Neural cell (in vitro differentiated cells): ENCODE measurements around the gene RYR1. TPM values are rescaled to one million over a fixed set of nuclear protein-coding genes. Genes with fewer than 3 reads are reported as not detected.

ENCODE experiments used
- H2AFZ ChIP-seq: fragments of 200-600, 300-800 bp; sonication (generic), shearing (Covaris generic); 2 replicates; pipeline ENCODE4 v1.6.0; 2014; ENCODE audit warnings: low read depth, mild to moderate bottlenecking, antibody characterized with exemption, low read length, moderate library complexity
- H3F3A ChIP-seq: fragments of 200-600 bp; shearing (Covaris generic); 2 replicates; pipeline ENCODE4 v1.6.1; 2016; ENCODE audit warnings: mild to moderate bottlenecking, moderate library complexity, mixed read lengths, antibody characterized with exemption, low read length; ENCODE audit not compliant: insufficient read depth, poor library complexity, severe bottlenecking
- H3K27ac ChIP-seq: fragments of 200-600, 300-800 bp; sonication (generic), shearing (Covaris generic); 2 replicates; pipeline ENCODE4 v1.5.1; 2014; ENCODE audit warnings: mild to moderate bottlenecking, low read length, moderate library complexity
- H3K27me3 ChIP-seq: fragments of 300-800, 200-600 bp; sonication (generic), shearing (Covaris generic); 2 replicates; pipeline ENCODE4 v1.6.0; 2014; ENCODE audit warnings: mild to moderate bottlenecking, low read depth, low read length, moderate library complexity; ENCODE audit not compliant: insufficient read depth
- H3K36me3 ChIP-seq: fragments of 300-800, 200-600 bp; sonication (generic), shearing (Covaris generic); 2 replicates; pipeline ENCODE4 v1.5.1; 2014; ENCODE audit warnings: mild to moderate bottlenecking, antibody characterized with exemption, low read length, moderate library complexity; ENCODE audit not compliant: insufficient read depth
- H3K4me2 ChIP-seq: fragments of 300-800, 200-600 bp; sonication (generic), shearing (Covaris generic); 2 replicates; pipeline ENCODE4 v1.6.0; 2014; ENCODE audit warnings: mild to moderate bottlenecking, low read length
- H3K4me3 ChIP-seq: fragments of 300-800, 200-600 bp; sonication (generic), shearing (Covaris generic); 2 replicates; pipeline ENCODE4 v1.5.1; 2014; ENCODE audit warnings: mild to moderate bottlenecking, low read length, moderate library complexity
- H3K79me2 ChIP-seq: fragments of 200-600 bp; shearing (Covaris generic); replicated peaks from 2 replicates; pipeline ENCODE4 v1.6.0; 2014; ENCODE audit warnings: mild to moderate bottlenecking, low read length, moderate library complexity; ENCODE audit not compliant: insufficient read depth
- H3K9ac ChIP-seq: fragments of 300-800, 200-600 bp; sonication (generic), shearing (Covaris generic); 2 replicates; pipeline ENCODE4 v1.6.1; 2016; ENCODE audit warnings: mild to moderate bottlenecking, low read length, mixed read lengths
- H3K9me2 ChIP-seq: fragments of 200-600 bp; shearing (Covaris generic); 2 replicates; pipeline ENCODE4 v1.6.1; 2016; ENCODE audit warnings: mild to moderate bottlenecking, low read length, mixed read lengths; ENCODE audit not compliant: insufficient read depth
- H3K9me3 ChIP-seq: fragments of 200-600, 300-800 bp; sonication (generic), shearing (Covaris generic); 2 replicates; pipeline ENCODE4 v1.6.1; 2016; ENCODE audit warnings: mild to moderate bottlenecking, mixed run types, low read length, moderate library complexity, mixed read lengths
- H4K20me1 ChIP-seq: fragments of 200-600 bp; shearing (Covaris generic); 2 replicates; pipeline ENCODE4 v1.6.1; 2016; ENCODE audit warnings: mild to moderate bottlenecking, mixed run types; ENCODE audit not compliant: insufficient read depth
- CTCF ChIP-seq: fragments of 450-650 bp; IDR thresholded peaks from 2 replicates; pipeline ENCODE4 v1.5.1; 2014; ENCODE audit warnings: antibody characterized with exemption, mild to moderate bottlenecking, moderate library complexity; ENCODE audit not compliant: poor library complexity, severe bottlenecking
- EP300 ChIP-seq: fragments of 450-650 bp; conservative IDR thresholded peaks from 2 replicates; pipeline ENCODE4 v1.6.1; 2014; ENCODE audit warnings: antibody characterized with exemption, mild to moderate bottlenecking, moderate library complexity; ENCODE audit not compliant: poor library complexity, severe bottlenecking
- EZH2 ChIP-seq: fragments of 200-600, 300-800 bp; shearing (Covaris generic), sonication (generic); IDR thresholded peaks from 2 replicates; pipeline ENCODE4 v1.6.1; 2014; ENCODE audit warnings: antibody characterized with exemption, low read length, borderline replicate concordance, mild to moderate bottlenecking; ENCODE audit not compliant: insufficient read depth, poor library complexity, severe bottlenecking
- MXI1 ChIP-seq: fragments of 450-650 bp; conservative IDR thresholded peaks from 2 replicates; pipeline ENCODE4 v1.6.1; 2014; ENCODE audit warnings: antibody characterized with exemption, mild to moderate bottlenecking; ENCODE audit not compliant: poor library complexity, severe bottlenecking
- POLR2AphosphoS5 ChIP-seq: IDR thresholded peaks from 2 replicates; pipeline ENCODE4 v1.6.1; 2012
- RAD21 ChIP-seq: fragments of 450-650 bp; conservative IDR thresholded peaks from 2 replicates; pipeline ENCODE4 v1.6.1; 2014; ENCODE audit warnings: antibody characterized with exemption, mild to moderate bottlenecking, moderate library complexity
- REST ChIP-seq: IDR thresholded peaks from 2 replicates; pipeline ENCODE4 v1.6.1; 2012; ENCODE audit warnings: borderline replicate concordance
- SMC3 ChIP-seq: fragments of 450-650 bp; conservative IDR thresholded peaks from 2 replicates; pipeline ENCODE4 v1.6.1; 2014; ENCODE audit warnings: antibody characterized with exemption, mild to moderate bottlenecking, moderate library complexity; ENCODE audit not compliant: poor library complexity
- TAF1 ChIP-seq: IDR thresholded peaks from 2 replicates; pipeline ENCODE4 v1.6.1; 2012; ENCODE audit warnings: low read depth
- polyA plus RNA-seq: library from polyadenylated mRNA; depleted of rRNA; stranded (reverse); fragments of >200 nt; gene quantifications from 2 replicates; pipeline ENCODE4 v1.2.3, GENCODE V29; 2014

The RYR1 gene
- polyA plus RNA-seq, 1 donor from 2014 or later = 0.69 TPM

- Histone ChIP-seq H2AFZ (no peak overlapping the region), H3K79me2 (no peaks in the 10 kb centered on the region), H3K4me3 (no peak overlapping the region), H3K36me3 (no peaks in the 10 kb centered on the region), H4K20me1 (no peaks in the 10 kb centered on the region), H3K27ac (no peak overlapping the region), H3K9me3 (no peaks in the 10 kb centered on the region), H3F3A (no peaks in the 10 kb centered on the region), H3K27me3 (no peaks in the 10 kb centered on the region), H3K9me2 (no peaks in the 10 kb centered on the region), H3K4me2 (no peak overlapping the region), H3K9ac (no peak overlapping the region)
- no peak for TF ChIP-seq CTCF
- TF ChIP-seq POLR2AphosphoS5 = no peak
- TF ChIP-seq MXI1 = no peak
- TF ChIP-seq EP300 = no peak
- TF ChIP-seq RAD21 = no peak
- no peak for TF ChIP-seq REST
- no peak for TF ChIP-seq TAF1
- TF ChIP-seq EZH2 = no peak
- no peak for TF ChIP-seq SMC3
Measured at GRCh38 chr19:38564981-38565690, 131.6 kb downstream of the RYR1 start.

- Histone ChIP-seq H3K9me3 (no peaks in the 10 kb centered on the region), H2AFZ (no peak overlapping the region), H3K9ac (no peak overlapping the region), H3K79me2 (no peaks in the 10 kb centered on the region), H3F3A (no peaks in the 10 kb centered on the region), H3K36me3 (no peaks in the 10 kb centered on the region), H4K20me1 (no peaks in the 10 kb centered on the region), H3K27ac (no peak overlapping the region), H3K4me2 (no peak overlapping the region), H3K27me3 (no peaks in the 10 kb centered on the region), H3K9me2 (no peaks in the 10 kb centered on the region), H3K4me3 (no peak overlapping the region)
- TF ChIP-seq TAF1 (no peak), EP300 (no peak), POLR2AphosphoS5 (no peak), RAD21 (no peak), REST (no peak), MXI1 (no peak), CTCF (no peak), EZH2 (no peak), SMC3 (no peak)
Measured at GRCh38 chr19:38565691-38566105, 132.2 kb downstream of the RYR1 start.
